ENCODE data around the gene EPN2.

DNA sequence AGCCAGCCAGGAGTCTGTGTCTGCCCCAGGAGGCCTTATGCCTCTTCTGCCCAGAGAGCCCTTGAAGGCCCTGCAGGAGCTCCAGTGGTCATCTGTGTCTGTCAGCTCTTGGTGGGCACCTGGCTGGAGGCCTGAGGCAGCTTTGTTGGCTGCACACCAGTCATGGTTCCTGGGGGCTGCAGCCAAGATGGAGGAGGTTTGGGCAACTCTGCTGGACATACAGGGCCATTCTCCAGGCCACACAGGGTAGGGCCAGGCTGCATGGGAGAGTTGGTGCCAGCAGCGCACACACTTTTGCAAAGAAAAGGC is 95.9 kb downstream of the EPN2 start:
- TF ChIP-seq EZH2phosphoT487 (conservative IDR thresholded peaks at IDR 0.05; ENCODE audit: low read length) = no peak
- TF ChIP-seq, protein P1, sequence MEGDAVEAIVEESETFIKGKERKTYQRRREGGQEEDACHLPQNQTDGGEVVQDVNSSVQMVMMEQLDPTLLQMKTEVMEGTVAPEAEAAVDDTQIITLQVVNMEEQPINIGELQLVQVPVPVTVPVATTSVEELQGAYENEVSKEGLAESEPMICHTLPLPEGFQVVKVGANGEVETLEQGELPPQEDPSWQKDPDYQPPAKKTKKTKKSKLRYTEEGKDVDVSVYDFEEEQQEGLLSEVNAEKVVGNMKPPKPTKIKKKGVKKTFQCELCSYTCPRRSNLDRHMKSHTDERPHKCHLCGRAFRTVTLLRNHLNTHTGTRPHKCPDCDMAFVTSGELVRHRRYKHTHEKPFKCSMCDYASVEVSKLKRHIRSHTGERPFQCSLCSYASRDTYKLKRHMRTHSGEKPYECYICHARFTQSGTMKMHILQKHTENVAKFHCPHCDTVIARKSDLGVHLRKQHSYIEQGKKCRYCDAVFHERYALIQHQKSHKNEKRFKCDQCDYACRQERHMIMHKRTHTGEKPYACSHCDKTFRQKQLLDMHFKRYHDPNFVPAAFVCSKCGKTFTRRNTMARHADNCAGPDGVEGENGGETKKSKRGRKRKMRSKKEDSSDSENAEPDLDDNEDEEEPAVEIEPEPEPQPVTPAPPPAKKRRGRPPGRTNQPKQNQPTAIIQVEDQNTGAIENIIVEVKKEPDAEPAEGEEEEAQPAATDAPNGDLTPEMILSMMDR (IDR thresholded peaks at IDR 0.05; ENCODE audit: insufficient read depth, low read length, poor library complexity, severe bottlenecking) = no peak

Data from SU-DHL-6 (cell line).